Measurements from ENCODE around the gene MFSD2B.

MFSD2B gene

GRCh38 chr2:24009680-24010476 lies at the start of gene MFSD2B:
TSS of gene MFSD2B (plus strand) at chr2:24010085. CDS start at chr2:24010097, 12 bp downstream.
- no peak for DNase-seq (ENCODE audit: low spot score)

GRCh38 chr2:23967846-23968245 lies 42.0 kb upstream of the MFSD2B start:
- DNase-seq (ENCODE audit: low spot score) = no peak

GRCh38 chr2:23976883-23977282 lies 33.0 kb upstream of the MFSD2B start:
- no peak for DNase-seq (ENCODE audit: low spot score)

GRCh38 chr2:23988371-23988770 lies 21.5 kb upstream of the MFSD2B start:
- peak; percentile 36 for DNase-seq (ENCODE audit: low spot score)

GRCh38 chr2:23992931-23993330 lies 17.0 kb upstream of the MFSD2B start:
- DNase-seq (ENCODE audit: low spot score) = no peak

GRCh38 chr2:23993736-23994269 lies 16.1 kb upstream of the MFSD2B start:
- no peak for DNase-seq (ENCODE audit: low spot score)

GRCh38 chr2:23994567-23994966 lies 15.3 kb upstream of the MFSD2B start:
- DNase-seq (ENCODE audit: low spot score) = no peak

GRCh38 chr2:24007693-24008092 lies 2.2 kb upstream of the MFSD2B start:
- no peak for DNase-seq (ENCODE audit: low spot score)

- DNase-seq (ENCODE audit: low spot score) = peak; percentile 84
Measured at GRCh38 chr2:24008672-24009366, 1.1 kb upstream of the MFSD2B start.

- no peak for DNase-seq (ENCODE audit: low spot score)
Measured at GRCh38 chr2:24009367-24009679, 562 bp upstream of the MFSD2B start.

- no peak for DNase-seq (ENCODE audit: low spot score)
Measured at GRCh38 chr2:24010477-24011249, 778 bp downstream of the MFSD2B start.

GRCh38 chr2:24011250-24012104 lies 1.6 kb downstream of the MFSD2B start:
- no peak for DNase-seq (ENCODE audit: low spot score)

- no peak for DNase-seq (ENCODE audit: low spot score)
Measured at GRCh38 chr2:24012521-24013188, 2.8 kb downstream of the MFSD2B start.

- peak; percentile 57 for DNase-seq (ENCODE audit: low spot score)
Measured at GRCh38 chr2:24014902-24015301, 5.0 kb downstream of the MFSD2B start.

GRCh38 chr2:24015562-24016375 lies 5.9 kb downstream of the MFSD2B start:
- peak; percentile 89 for DNase-seq (ENCODE audit: low spot score)

GRCh38 chr2:24016376-24016761 lies 6.5 kb downstream of the MFSD2B start:
- DNase-seq (ENCODE audit: low spot score) = no peak

GRCh38 chr2:24016853-24017703 lies 7.2 kb downstream of the MFSD2B start:
- DNase-seq (ENCODE audit: low spot score) = no peak

GRCh38 chr2:24017711-24018110 lies 7.8 kb downstream of the MFSD2B start:
- no peak for DNase-seq (ENCODE audit: low spot score)

- DNase-seq (ENCODE audit: low spot score) = no peak
Measured at GRCh38 chr2:24018241-24018640, 8.4 kb downstream of the MFSD2B start.

Measured in kidney tubule cell (primary cell).